ENCODE data around the gene PLCG1.

The PLCG1 gene

GRCh38 chr20:41148942-41149341 lies 11.6 kb downstream of the PLCG1 start:
- H3K27ac ChIP-seq, result no peak overlapping the region
- TF ChIP-seq CTCF (IDR thresholded peaks at IDR 0.05) (no peak), ZFX (IDR thresholded peaks at IDR 0.05; ENCODE audit: borderline replicate concordance) (no peak)

- no peak overlapping the region for H3K27ac ChIP-seq
- TF ChIP-seq CTCF (IDR thresholded peaks at IDR 0.05) (no peak), ZFX (IDR thresholded peaks at IDR 0.05; ENCODE audit: borderline replicate concordance) (no peak)
These were observed 13.3 kb downstream of the PLCG1 start for GRCh38 chr20:41150664-41151063.

DNA sequence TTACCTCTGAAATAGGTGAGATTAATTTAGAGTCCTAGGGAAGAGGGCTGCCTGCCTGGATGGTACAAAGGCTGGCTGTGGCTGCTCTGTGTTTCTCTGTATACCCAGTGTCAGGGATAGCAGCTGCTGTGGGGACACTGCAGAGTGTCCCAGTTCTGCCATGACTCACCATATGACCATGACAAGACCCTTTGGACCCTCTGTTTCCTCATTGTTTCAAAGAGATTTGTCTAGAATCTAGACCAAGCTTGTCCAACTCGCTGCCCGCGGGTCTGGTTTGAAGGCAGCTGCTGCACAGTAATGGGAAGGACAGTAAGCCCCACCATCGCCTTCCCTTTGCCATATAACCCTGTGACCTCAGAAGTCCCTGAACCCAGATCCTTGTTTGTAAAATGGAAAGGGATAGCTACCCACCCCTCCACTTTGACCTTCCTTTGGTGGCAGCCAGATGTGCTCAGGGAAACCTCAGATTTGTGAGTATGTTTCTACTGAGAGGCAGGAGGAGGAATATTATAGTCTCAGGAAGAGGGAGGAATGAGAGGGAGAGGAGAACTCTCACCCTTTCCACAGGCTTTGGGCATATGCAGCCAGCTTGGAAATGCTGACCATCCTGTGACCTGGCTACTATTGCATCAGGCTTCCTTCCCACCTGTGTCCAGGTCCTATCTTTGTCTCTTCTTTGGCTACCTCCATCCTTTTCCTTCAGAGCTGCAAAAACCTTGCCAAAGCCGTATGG lies 14.0 kb downstream of the PLCG1 start:
- no peak overlapping the region for H3K27ac ChIP-seq
- TF ChIP-seq CTCF (IDR thresholded peaks at IDR 0.05) (no peak), ZFX (IDR thresholded peaks at IDR 0.05; ENCODE audit: borderline replicate concordance) (no peak)

DNA sequence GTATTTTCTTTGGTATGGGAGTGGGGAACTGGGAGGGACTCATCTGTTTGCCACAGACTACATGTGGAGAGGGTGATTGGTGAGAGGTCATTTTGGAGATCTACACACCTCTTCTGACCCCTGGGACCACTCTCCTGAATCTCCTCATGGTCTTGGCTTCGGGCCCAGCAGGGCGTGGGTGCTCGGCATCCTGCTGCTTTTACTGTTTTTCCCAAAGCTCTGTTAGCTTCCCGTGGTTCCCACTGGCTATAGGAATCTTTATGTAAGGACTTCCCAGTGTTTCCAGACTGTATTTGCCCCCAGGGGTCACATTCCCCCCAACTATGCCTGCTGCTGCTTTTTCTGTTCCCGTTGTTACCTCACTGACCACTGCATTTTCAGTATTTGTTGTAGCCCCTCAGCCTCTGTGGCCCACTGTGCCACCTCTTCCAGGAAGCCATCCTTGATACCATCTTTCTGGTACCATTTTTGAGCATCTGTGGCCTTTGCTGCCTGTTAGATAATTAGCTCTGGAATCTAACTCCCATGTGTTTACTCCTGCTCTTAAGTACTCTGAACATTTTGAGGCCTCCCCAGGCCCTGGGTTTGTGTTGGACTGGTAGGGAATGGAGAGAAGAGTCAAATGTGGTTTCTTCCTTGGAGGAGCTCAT lies 14.9 kb downstream of the PLCG1 start:
- no peak overlapping the region for H3K27ac ChIP-seq
- TF ChIP-seq ZFX (IDR thresholded peaks at IDR 0.05; ENCODE audit: borderline replicate concordance) (no peak), CTCF (IDR thresholded peaks at IDR 0.05) (no peak)

DNA sequence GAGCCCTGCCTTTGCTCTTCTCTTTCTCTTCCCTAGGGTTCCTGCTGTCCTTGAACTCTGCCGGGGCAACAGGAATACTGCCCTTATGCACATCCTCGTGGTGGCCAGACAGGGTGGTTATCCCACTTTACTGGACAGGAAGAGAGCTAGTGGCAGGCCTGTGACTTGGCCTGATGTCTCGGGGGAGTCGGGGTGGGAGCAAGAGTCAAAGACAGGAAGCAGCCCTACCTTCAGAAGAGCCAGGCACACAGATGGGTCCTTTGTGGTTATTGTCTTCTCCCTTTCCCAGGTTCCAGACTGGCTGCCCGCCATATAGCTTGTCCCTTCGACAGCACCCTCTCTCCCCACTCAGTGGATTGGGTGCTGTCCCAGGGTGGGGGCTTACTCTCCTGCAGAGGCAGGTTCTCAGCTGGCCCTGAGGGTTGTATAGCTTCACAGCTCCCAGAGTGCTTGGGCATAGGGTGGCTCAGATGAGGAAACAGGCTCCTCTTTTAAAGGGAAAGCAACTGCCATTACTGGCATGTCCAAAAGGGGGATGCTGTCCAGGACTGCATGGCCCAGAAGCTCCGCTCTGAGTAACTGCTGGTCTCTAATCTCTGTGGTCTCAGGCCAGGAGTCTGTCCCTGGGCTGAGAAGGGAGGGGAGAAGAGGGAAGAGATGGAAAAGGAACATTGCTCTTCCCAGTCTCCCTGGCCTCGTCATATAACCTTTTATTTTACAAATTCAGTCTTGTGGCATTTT lies 17.3 kb downstream of the PLCG1 start:
- TF ChIP-seq CTCF (IDR thresholded peaks at IDR 0.05), result no peak
- no peak for TF ChIP-seq ZFX (IDR thresholded peaks at IDR 0.05; ENCODE audit: borderline replicate concordance)
- no peak overlapping the region for H3K27ac ChIP-seq

- H3K27ac ChIP-seq, result no peak overlapping the region
- TF ChIP-seq ZFX (IDR thresholded peaks at IDR 0.05; ENCODE audit: borderline replicate concordance), result no peak
- no peak for TF ChIP-seq CTCF (IDR thresholded peaks at IDR 0.05)
These were observed 17.9 kb downstream of the PLCG1 start for GRCh38 chr20:41155261-41155660.

All from 22Rv1 (cell line).